H1 (cell line): ENCODE measurements around the gene GDF2. TPM values are rescaled to one million over a fixed set of nuclear protein-coding genes. Genes with fewer than 3 reads are reported as not detected.

Experiments used
- CBX5 ChIP-seq: fragments of 300-800, 300-1000 bp; sonication (generic); IDR thresholded peaks from 2 replicates; pipeline ENCODE4 v1.7.1; 2016; ENCODE audit warnings: antibody characterized with exemption, low read length, low read depth
- CHD7 ChIP-seq: fragments of 300-600 bp; sonication (generic); IDR thresholded peaks from 2 replicates; pipeline ENCODE4 v1.7.1; 2012; ENCODE audit warnings: low read length, moderate library complexity, mild to moderate bottlenecking, inconsistent platforms; ENCODE audit not compliant: insufficient replicate concordance
- KDM1A ChIP-seq: fragments of 200-600, 300-600 bp; sonication (generic); IDR thresholded peaks from 2 replicates; pipeline ENCODE4 v1.7.1; 2016; ENCODE audit warnings: mild to moderate bottlenecking, low read length, borderline replicate concordance
- KDM4A ChIP-seq: IDR thresholded peaks from one replicate; pipeline ENCODE4 v1.7.1; 2012; ENCODE audit warnings: low read depth, mild to moderate bottlenecking, moderate library complexity, low read length, inconsistent platforms; ENCODE audit not compliant: severe bottlenecking
- POU5F1 ChIP-seq: IDR thresholded peaks from 2 replicates; pipeline ENCODE4 v1.6.1; 2011; ENCODE audit warnings: low read depth, mild to moderate bottlenecking, low read length, moderate library complexity
- RNF2 ChIP-seq: fragments of 200-900, 300-1000 bp; sonication (generic); IDR thresholded peaks from 2 replicates; pipeline ENCODE4 v1.7.1; 2016; ENCODE audit warnings: borderline replicate concordance, low read depth, mild to moderate bottlenecking, antibody characterized with exemption, low read length; ENCODE audit not compliant: poor library complexity, severe bottlenecking; ENCODE audit errors: missing control alignments
- RXRA ChIP-seq: IDR thresholded peaks from 2 replicates; pipeline ENCODE4 v1.6.1; 2011; ENCODE audit warnings: low read depth, mild to moderate bottlenecking, low read length, moderate library complexity; ENCODE audit not compliant: insufficient read depth
- YY1 ChIP-seq: IDR thresholded peaks from 2 replicates; pipeline ENCODE4 v1.6.1; 2011; ENCODE audit warnings: low read depth, mild to moderate bottlenecking, low read length
- polyA plus RNA-seq, 7 experiments: library from polyadenylated mRNA; depleted of rRNA in 3 of 7; stranded (reverse) in 5 of 7; unstranded in 2 of 7; fragments of >200 nt in 5 of 7; fragments of 200-250 nt in 2 of 7; gene quantifications; 1 replicate in 5 of 7; 2 replicates in 1 of 7; 4 replicates in 1 of 7; pipeline versions ENCODE4 v1.2.1 to v1.2.3, GENCODE V29; 2011 to 2013; ENCODE audit warnings: missing spikeins in 2 of 7, mixed read lengths in 2 of 7
- total RNA-seq: library from RNA; stranded (reverse); fragmentation: NEBNext Ultra II Directional; extraction: Animal tissue kit (Norgen Biotek cat#: 25700); gene quantifications from 2 replicates; pipeline ENCODE4 v1.2.1, GENCODE V29; 2021
- TF ChIP-seq, protein P1 (sequence below), 3 experiments: IDR thresholded peaks; 1 replicate in 2 of 3; 2 replicates in 1 of 3; pipeline versions ENCODE4 v1.5.1 to v1.6.1; 2011; ENCODE audit warnings: low read length in 3 of 3, mild to moderate bottlenecking in 3 of 3, inconsistent platforms in 2 of 3, low read depth in 1 of 3, moderate library complexity in 1 of 3; ENCODE audit not compliant: insufficient read depth in 1 of 3; ENCODE audit errors: control extremely low read depth in 1 of 3

Gene GDF2
- total and polyA plus RNA-seq, 2 of the 8 experiments (the other 6 are each of a cell fraction or from before 2014, with no cell fraction given): not detected

DNA sequence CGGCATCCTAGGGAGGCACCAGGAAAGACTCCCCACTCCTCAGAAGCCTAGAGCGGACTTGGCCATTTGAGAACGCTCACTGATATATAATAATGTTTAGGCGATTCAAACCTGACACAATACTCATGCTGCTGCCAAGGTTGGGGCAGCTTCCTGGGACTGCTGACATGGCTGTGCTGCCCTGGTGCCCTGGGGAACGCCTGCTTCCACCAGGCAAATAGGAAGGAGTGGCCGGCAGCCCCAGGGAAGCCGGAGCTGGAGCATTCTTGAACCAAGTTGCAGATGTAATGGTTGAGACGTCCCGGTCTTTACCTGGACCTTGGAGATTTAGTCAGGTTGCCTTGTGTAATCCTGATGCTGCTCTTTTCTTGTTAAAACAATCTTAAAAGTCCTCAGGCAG lies 13.5 kb upstream of the GDF2 start (continued):
- TF ChIP-seq CHD7 (no peak), RNF2 (no peak), RXRA (no peak), YY1 (no peak), KDM4A (no peak), CBX5 (no peak), KDM1A (no peak), POU5F1 (no peak)
- TF ChIP-seq, protein P1, sequence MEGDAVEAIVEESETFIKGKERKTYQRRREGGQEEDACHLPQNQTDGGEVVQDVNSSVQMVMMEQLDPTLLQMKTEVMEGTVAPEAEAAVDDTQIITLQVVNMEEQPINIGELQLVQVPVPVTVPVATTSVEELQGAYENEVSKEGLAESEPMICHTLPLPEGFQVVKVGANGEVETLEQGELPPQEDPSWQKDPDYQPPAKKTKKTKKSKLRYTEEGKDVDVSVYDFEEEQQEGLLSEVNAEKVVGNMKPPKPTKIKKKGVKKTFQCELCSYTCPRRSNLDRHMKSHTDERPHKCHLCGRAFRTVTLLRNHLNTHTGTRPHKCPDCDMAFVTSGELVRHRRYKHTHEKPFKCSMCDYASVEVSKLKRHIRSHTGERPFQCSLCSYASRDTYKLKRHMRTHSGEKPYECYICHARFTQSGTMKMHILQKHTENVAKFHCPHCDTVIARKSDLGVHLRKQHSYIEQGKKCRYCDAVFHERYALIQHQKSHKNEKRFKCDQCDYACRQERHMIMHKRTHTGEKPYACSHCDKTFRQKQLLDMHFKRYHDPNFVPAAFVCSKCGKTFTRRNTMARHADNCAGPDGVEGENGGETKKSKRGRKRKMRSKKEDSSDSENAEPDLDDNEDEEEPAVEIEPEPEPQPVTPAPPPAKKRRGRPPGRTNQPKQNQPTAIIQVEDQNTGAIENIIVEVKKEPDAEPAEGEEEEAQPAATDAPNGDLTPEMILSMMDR (IDR thresholded peaks at IDR 0.05; ENCODE audit: control extremely low read depth in 1 of 3, insufficient read depth in 1 of 3, low read depth in 1 of 3, low read length in 3 of 3): no peak
